GM10266 (cell line): ENCODE results near the gene HMCN2.

ENCODE experiments used
- DNase-seq: peaks from one replicate; pipeline ENCODE4 v3.0.0; 2012; ENCODE audit errors: extremely low spot score
- CTCF ChIP-seq: IDR thresholded peaks from 2 replicates; pipeline ENCODE4 v1.5.1; 2012; ENCODE audit warnings: mild to moderate bottlenecking, low read depth; ENCODE audit not compliant: control insufficient read depth, insufficient read depth; ENCODE audit errors: missing control alignments

The HMCN2 gene

GRCh38 chr9:130381660-130382059, 116.1 kb downstream of the HMCN2 start:
- DNase-seq, result no peak
- TF ChIP-seq CTCF, result no peak

- DNase-seq, result no peak
- no peak for TF ChIP-seq CTCF
Observed at GRCh38 chr9:130382096-130382495, 116.5 kb downstream of the HMCN2 start.

GRCh38 chr9:130382636-130383349, 117.2 kb downstream of the HMCN2 start:
- TF ChIP-seq CTCF, result no peak
- DNase-seq, result no peak

- TF ChIP-seq CTCF, result no peak
- DNase-seq, result no peak
Observed at GRCh38 chr9:130383350-130383715, 117.8 kb downstream of the HMCN2 start.

GRCh38 chr9:130383979-130384676, 118.6 kb downstream of the HMCN2 start:
- DNase-seq, result no peak
- TF ChIP-seq CTCF, result no peak

- no peak for TF ChIP-seq CTCF
- no peak for DNase-seq
Observed at GRCh38 chr9:130385257-130385656, 119.7 kb downstream of the HMCN2 start.

- no peak for TF ChIP-seq CTCF
- no peak for DNase-seq
Observed at GRCh38 chr9:130387398-130387797, 121.8 kb downstream of the HMCN2 start.
